COLO668 (cell line): Measurements from ENCODE around the gene DMRTC1.
"Not testable (repeated sequence)": the region's sequence is repeated elsewhere in the genome, so short reads cannot be mapped to it uniquely, and the experiment has no call there.

Experiments
- DNase-seq: peaks from one replicate; lab custom pipeline; 2025; ENCODE audit not compliant: unreplicated experiment; lab: John Stamatoyannopoulos, UW

The DMRTC1 gene

DNA sequence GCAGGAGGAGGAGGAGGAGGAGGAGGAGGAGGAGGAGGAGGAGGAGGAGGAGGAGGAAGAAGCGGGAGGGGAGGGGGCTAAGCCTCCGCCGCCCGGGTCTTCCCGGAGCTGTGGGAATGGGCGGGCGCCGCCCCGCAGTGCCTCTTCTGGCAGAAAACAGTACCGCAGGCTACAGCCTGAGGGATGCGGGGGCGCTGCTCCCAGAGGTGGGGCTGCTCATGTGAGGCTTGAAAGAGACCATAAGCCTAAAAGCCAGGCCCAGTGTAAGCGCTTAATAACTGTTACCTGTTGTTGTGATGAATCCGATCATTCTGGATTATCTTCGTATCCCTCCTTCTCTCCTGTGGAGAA is at the start of gene DMRTC1:
TSS of gene DMRTC1 (minus strand) at position 19 of the 351 bp plus-strand sequence. CDS start 68,143 bp downstream, outside the sequence.
- DNase-seq, result not testable (repeated sequence)

DNA sequence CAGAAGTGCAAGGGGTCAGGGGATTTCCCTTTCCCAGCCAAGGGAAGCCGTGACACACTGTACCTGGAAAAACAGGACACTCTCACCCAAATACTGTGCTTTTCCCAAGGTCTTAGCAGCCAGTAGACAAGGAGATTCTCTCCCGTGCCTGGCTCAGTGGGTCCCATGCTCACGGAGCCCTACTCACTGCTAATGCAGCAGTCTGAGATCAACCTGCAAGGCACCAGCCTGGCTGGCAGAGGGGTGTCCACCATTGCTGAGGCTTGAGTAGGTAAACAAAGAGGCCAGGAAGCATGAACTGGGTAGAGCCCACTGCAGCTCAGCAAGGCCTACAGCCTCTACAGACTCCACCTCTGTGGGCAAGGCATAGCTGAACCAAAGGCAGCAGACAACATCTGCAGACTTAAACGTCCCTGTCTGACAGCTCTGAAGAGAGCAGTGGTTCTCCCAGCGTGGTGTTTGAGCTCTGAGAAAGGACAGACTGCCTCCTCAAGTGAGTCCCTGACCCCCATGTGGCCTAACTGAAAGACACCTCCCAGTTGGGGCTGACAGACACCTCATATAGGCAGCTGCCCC is 37.3 kb upstream of the DMRTC1 start:
- not testable (repeated sequence) for DNase-seq

GRCh38 chrX:72974885-72975284 is 31.2 kb upstream of the DMRTC1 start:
- not testable (repeated sequence) for DNase-seq

DNA sequence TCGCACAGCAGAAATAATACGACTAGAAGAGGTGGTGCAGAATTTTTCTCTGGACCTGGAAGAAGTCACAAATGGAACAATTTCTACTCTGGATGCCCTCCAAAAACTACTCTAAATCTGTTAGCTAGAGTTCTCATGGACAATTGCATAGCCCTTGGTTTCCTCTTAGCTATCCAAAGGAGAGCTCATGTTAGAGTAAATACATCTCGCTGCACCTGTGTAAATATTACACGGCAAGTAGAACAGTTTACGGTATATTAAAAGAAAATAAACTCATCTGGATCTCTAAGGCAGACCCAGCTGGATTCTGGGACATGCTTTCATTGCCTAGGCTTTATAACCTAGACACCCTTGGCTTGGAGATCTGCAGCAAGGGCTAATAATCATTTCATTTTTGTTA is 28.2 kb upstream of the DMRTC1 start:
- not testable (repeated sequence) for DNase-seq

DNA sequence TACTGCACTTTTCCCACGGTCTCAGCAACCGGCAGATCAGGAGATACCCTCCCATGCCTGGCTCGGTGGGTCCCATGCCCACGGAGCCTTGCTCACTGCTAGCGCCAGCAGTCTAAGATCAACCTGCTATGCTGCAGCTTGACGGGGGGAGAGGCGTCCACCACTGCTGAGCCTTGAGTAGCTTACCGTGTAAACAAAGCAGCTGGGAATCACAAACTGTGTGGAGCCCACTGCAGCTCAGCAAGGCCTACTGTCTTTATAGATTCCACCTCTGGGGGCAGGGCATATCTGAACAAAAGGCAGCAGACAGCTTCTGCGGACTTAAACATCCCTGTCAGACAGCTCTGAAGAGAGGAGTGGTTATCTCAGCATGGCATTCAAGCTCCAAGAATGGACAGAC is 16.3 kb upstream of the DMRTC1 start:
- DNase-seq, result not testable (repeated sequence)

DNA sequence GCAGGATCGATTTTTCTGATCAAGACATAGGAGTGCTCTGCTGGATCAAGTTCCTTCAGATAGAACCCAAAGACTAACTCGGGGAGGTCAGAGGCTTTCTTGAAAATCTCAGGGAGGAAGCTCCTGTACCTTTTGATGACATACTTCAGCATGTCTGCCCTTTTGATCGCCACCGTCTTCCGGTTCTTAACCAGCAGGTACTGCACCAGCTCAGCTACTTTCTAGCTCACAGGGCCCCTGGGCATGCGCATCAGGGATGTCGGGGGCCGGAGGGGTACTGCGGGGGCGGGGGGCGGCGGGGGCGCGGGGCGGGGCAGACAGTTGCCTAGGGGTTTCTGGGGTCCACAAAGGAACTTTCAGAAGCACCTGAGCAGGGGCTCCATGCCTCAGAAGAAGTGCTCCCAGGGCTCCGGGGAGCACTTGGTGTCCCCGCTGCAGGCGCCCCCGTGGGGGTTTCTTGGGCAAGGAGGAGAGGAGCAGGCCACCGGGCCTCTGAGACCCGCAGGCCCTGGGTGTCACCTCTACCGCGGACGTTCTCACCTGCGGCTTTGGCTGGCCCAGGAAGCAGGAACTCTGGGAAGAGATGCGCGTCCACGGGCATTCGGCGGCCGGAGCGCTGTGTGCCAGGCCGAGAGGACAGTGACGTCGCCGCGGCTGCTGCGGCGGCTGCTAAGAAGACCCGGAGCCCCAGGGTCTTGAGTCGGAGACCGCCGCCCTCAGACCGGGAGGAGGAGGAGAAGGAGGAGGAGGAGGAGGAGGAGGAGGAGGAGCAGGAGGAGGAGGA is 410 bp downstream of the DMRTC1 start:
- not testable (repeated sequence) for DNase-seq

DNA sequence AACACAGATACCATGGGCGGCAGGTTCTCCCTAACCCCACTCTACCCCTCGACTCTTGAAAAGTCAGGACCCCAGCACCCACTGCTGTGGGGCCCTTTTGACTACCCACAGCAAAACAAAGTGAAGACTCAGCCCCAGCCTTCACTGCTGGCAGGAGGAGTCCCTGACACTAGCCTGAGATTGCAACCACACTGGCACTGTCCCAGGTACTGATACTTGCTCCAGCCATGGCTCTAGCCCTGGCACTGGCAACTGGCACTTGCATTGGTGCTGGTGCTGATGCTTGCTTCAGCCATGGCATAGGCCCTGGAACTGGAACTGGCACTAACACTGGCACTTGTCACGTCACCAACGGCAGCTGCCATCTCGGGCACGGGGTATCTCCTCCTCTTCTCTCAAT is 1.4 kb downstream of the DMRTC1 start:
- not testable (repeated sequence) for DNase-seq

- DNase-seq, result not testable (repeated sequence)
These were observed 5.7 kb downstream of the DMRTC1 start, which contains the start of gene FAM236A for GRCh38 chrX:72937906-72938305. Gene FAM236A, plus strand, starts transcription at chrX:72938206. Its CDS starts 57 bp downstream, at chrX:72938263.

- DNase-seq, result not testable (repeated sequence)
These were observed 6.7 kb downstream of the DMRTC1 start for GRCh38 chrX:72936882-72937455.

GRCh38 chrX:72936455-72936854 is 7.2 kb downstream of the DMRTC1 start:
- not testable (repeated sequence) for DNase-seq

- DNase-seq, result not testable (repeated sequence)
These were observed 11.4 kb downstream of the DMRTC1 start for GRCh38 chrX:72932283-72932682.

DNA sequence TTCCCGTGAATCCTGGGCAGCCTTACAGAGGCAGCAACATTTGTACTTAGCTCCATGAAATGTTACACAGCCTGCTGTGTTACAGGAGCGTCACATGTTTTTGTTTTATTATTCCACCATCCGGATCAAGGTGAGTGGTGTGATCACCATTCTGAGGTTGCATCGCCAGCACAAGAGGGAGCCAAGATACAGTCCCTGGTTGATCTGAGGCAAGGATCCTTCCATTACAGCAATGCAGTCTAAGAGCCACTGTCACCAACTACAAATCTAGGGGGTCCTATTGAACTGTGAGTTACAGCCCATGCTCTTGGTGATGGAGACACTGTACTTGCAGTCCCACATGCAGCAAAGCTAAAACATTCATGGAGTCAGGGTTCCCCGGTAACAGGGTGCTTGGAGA is 27.5 kb downstream of the DMRTC1 start:
- DNase-seq, result not testable (repeated sequence)

DNA sequence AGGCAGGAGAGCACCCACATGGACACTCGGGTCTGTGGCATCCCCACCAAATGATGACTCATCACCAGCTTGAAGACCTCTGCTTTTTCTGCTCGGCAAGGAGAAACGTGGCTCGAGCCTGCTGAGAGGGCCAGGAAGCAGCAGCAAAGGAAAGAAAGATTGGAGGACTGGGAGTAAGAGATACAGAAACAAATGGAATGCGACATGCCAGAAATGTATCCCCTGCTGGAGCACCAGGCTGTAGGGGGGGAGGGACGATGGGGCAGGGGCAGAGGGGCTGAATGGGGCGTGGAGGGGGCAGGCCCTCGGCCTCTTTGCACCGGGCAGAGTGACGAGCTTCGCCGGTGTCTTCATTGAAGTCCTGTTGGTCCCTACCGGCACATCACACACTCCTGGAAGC is 31.3 kb downstream of the DMRTC1 start, which contains the start of gene FAM236C:
TSS of gene FAM236C (plus strand) at position 301 of the 400 bp plus-strand sequence. CDS start 100 bp downstream, outside the sequence.
- DNase-seq, result not testable (repeated sequence)

DNA sequence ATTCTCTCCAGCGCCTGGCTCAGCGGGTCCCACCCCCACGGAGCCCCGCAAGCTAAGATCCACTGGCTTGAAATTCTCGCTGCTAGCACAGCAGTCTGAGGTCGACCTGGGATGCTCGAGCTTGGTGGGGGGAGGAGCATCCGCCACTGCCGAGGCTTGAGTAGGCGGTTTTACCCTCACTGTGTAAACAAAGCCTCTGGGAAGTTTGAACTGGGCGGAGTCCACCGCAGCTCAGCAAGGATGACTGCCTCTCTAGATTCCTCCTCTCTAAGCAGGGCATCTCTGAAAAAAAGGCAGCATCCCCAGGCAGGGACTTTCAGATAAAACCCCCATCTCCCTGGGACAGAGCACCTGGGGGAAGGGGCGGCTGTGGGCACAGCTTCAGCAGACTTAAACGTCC is 53.9 kb downstream of the DMRTC1 start:
- DNase-seq, result not testable (repeated sequence)

GRCh38 chrX:72882898-72883297 is 60.7 kb downstream of the DMRTC1 start:
- not testable (repeated sequence) for DNase-seq

GRCh38 chrX:72837532-72837931 is 106.1 kb downstream of the DMRTC1 start:
- DNase-seq, result not testable (repeated sequence)

GRCh38 chrX:72830701-72831100 is 112.9 kb downstream of the DMRTC1 start:
- DNase-seq, result not testable (repeated sequence)
